NB4 (cell line): ENCODE results near the gene COMMD7.
A peak's percentile ranks its signal among the peaks of the same experiment; 100 is the strongest.

Source experiments
- DNase-seq: peaks from one replicate; pipeline ENCODE4 v3.0.0; 2010; ENCODE audit warnings: low read depth
- H3K4me3 ChIP-seq: one replicate; pipeline ENCODE4 v1.5.1; 2011; ENCODE audit warnings: mild to moderate bottlenecking, low read depth, low read length, moderate library complexity
- CTCF ChIP-seq: IDR thresholded peaks from one replicate; pipeline ENCODE4 v1.5.1; 2012; ENCODE audit warnings: low read depth, low read length
- MAX ChIP-seq: IDR thresholded peaks from 2 replicates; pipeline ENCODE4 v1.6.1; 2011; ENCODE audit warnings: low read depth, low read length
- MYC ChIP-seq: IDR thresholded peaks from 2 replicates; pipeline ENCODE4 v1.6.1; 2011; ENCODE audit warnings: low read depth, low read length
- POLR2A ChIP-seq: IDR thresholded peaks from 2 replicates; pipeline ENCODE4 v1.6.1; 2011; ENCODE audit warnings: mild to moderate bottlenecking; ENCODE audit not compliant: insufficient read length; ENCODE audit errors: extremely low read depth

COMMD7 gene

GRCh38 chr20:32777177-32777956 lies 34.1 kb upstream of the COMMD7 start:
- DNase-seq = no peak
- TF ChIP-seq MYC (no peak), MAX (no peak), CTCF (no peak), POLR2A (no peak)
- H3K4me3 ChIP-seq = no peak overlapping the region

GRCh38 chr20:32775336-32775991 lies 32.2 kb upstream of the COMMD7 start:
- H3K4me3 ChIP-seq = no peak overlapping the region
- no peak for TF ChIP-seq CTCF
- TF ChIP-seq MYC = no peak
- no peak for TF ChIP-seq POLR2A
- TF ChIP-seq MAX = no peak
- peak; percentile 61 for DNase-seq

- no peak for TF ChIP-seq MYC
- no peak for TF ChIP-seq MAX
- no peak for TF ChIP-seq CTCF
- TF ChIP-seq POLR2A = no peak
- DNase-seq = no peak
- no peak overlapping the region for H3K4me3 ChIP-seq
Measured at GRCh38 chr20:32773855-32774254, 30.6 kb upstream of the COMMD7 start.

GRCh38 chr20:32773223-32773622 lies 30.0 kb upstream of the COMMD7 start:
- H3K4me3 ChIP-seq = no peak overlapping the region
- no peak for DNase-seq
- TF ChIP-seq POLR2A (no peak), MYC (no peak), MAX (no peak), CTCF (no peak)

GRCh38 chr20:32772046-32772445 lies 28.8 kb upstream of the COMMD7 start:
- TF ChIP-seq CTCF = no peak
- no peak for TF ChIP-seq POLR2A
- TF ChIP-seq MYC = no peak
- TF ChIP-seq MAX = no peak
- DNase-seq = no peak
- H3K4me3 ChIP-seq = no peak overlapping the region
